ENCODE data around the gene ROR1. TPM values are rescaled to one million over a fixed set of nuclear protein-coding genes. Genes with fewer than 3 reads are reported as not detected.

Gene ROR1
- polyA plus RNA-seq, 1 of the 3 experiments (the other 2 are of a cell fraction), result 4.0 TPM

- TF ChIP-seq SIN3A (IDR thresholded peaks at IDR 0.05; ENCODE audit: borderline replicate concordance, low read depth, low read length) (no peak; the same call in 1 of the 2 replicates), YY1 (IDR thresholded peaks at IDR 0.05; ENCODE audit: low read depth) (no peak), MEF2A (IDR thresholded peaks at IDR 0.05; ENCODE audit: borderline replicate concordance, low read depth) (no peak; the same call in 1 of the 2 replicates), POLR2AphosphoS5 (IDR thresholded peaks at IDR 0.05; ENCODE audit: low read depth, low read length) (peak; percentile 76), MXI1 (IDR thresholded peaks at IDR 0.05; ENCODE audit: low read depth, low read length) (no peak)
- TF ChIP-seq, protein P1, sequence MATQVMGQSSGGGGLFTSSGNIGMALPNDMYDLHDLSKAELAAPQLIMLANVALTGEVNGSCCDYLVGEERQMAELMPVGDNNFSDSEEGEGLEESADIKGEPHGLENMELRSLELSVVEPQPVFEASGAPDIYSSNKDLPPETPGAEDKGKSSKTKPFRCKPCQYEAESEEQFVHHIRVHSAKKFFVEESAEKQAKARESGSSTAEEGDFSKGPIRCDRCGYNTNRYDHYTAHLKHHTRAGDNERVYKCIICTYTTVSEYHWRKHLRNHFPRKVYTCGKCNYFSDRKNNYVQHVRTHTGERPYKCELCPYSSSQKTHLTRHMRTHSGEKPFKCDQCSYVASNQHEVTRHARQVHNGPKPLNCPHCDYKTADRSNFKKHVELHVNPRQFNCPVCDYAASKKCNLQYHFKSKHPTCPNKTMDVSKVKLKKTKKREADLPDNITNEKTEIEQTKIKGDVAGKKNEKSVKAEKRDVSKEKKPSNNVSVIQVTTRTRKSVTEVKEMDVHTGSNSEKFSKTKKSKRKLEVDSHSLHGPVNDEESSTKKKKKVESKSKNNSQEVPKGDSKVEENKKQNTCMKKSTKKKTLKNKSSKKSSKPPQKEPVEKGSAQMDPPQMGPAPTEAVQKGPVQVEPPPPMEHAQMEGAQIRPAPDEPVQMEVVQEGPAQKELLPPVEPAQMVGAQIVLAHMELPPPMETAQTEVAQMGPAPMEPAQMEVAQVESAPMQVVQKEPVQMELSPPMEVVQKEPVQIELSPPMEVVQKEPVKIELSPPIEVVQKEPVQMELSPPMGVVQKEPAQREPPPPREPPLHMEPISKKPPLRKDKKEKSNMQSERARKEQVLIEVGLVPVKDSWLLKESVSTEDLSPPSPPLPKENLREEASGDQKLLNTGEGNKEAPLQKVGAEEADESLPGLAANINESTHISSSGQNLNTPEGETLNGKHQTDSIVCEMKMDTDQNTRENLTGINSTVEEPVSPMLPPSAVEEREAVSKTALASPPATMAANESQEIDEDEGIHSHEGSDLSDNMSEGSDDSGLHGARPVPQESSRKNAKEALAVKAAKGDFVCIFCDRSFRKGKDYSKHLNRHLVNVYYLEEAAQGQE (IDR thresholded peaks at IDR 0.05; ENCODE audit: low read depth, low read length), result 0 out of 2 replicates have a peak, but pooled peaks have one; percentile 28
Observed at GRCh38 chr1:64133036-64133435, 359.2 kb downstream of the ROR1 start (continued).

- Histone ChIP-seq H3K36me3 (replicated peaks in 1 of 2; ENCODE audit: control insufficient read depth in 1 of 2, insufficient read depth in 2 of 2, low read length in 1 of 2) (peaks cover 0 to 14% of the 10 kb centered on the region in 2 experiments), H3F3A (replicated peaks; ENCODE audit: insufficient read depth) (peaks cover 9% of the 10 kb centered on the region), H3K9me3 (no peaks in the 10 kb centered on the region), H3K9ac (no peak overlapping the region), H3K9me2 (no peaks in the 10 kb centered on the region), H3K4me3 (ENCODE audit: low read depth in 2 of 2, low read length in 1 of 2) (no peak overlapping the region), H3K4me2 (no peak overlapping the region), H3K27me3 (ENCODE audit: insufficient read depth) (no peaks in the 10 kb centered on the region), H3K27ac (ENCODE audit: low read depth in 2 of 2, low read length in 1 of 2) (no peak overlapping the region), H3K79me2 (ENCODE audit: insufficient read depth) (no peaks in the 10 kb centered on the region), H4K20me1 (ENCODE audit: insufficient read depth) (no peaks in the 10 kb centered on the region), H2AFZ (ENCODE audit: low read depth) (no peak overlapping the region), H3K4me1 (ENCODE audit: control insufficient read depth in 1 of 2, insufficient read depth in 2 of 2, low read depth in 1 of 2, low read length in 1 of 2) (peaks cover 13 to 24% of the 10 kb centered on the region in 2 experiments)
- POLR2A ChIA-PET, result no interaction called here
- no peak for DNase-seq
- 97% methylated on average over 3 of the region's 3 CpGs for WGBS (ENCODE audit: low lambda C conversion rate)
- CTCF ChIA-PET, result interaction anchor here (0.8 to 5.8 kb wide), 21 partner anchors 9 to 519 kb away, joined by 3 to 61 read pairs (median 8); partner anchors contain the start of gene ROR1
- TF ChIP-seq RAD21 (IDR thresholded peaks at IDR 0.05; ENCODE audit: low read length), result no peak
- TF ChIP-seq FOSL2 (IDR thresholded peaks at IDR 0.05; ENCODE audit: borderline replicate concordance, low read depth), result no peak
- no peak for TF ChIP-seq RCOR1 (IDR thresholded peaks at IDR 0.05; ENCODE audit: low read length)
- TF ChIP-seq RXRA (IDR thresholded peaks at IDR 0.05; ENCODE audit: borderline replicate concordance, low read depth), result no peak
Observed at GRCh38 chr1:64135462-64136223, 361.8 kb downstream of the ROR1 start.

- Histone ChIP-seq H3K79me2 (ENCODE audit: insufficient read depth) (no peaks in the 10 kb centered on the region), H3F3A (replicated peaks; ENCODE audit: insufficient read depth) (peaks cover 9% of the 10 kb centered on the region), H3K4me3 (ENCODE audit: low read depth in 2 of 2, low read length in 1 of 2) (no peak overlapping the region), H3K27ac (ENCODE audit: low read depth in 2 of 2, low read length in 1 of 2) (peak overlapping the region; percentile 39 to 43; a peak in 3 of 4 replicates), H2AFZ (ENCODE audit: low read depth) (no peak overlapping the region), H3K36me3 (replicated peaks in 1 of 2; ENCODE audit: control insufficient read depth in 1 of 2, insufficient read depth in 2 of 2, low read length in 1 of 2) (peaks cover 0 to 20% of the 10 kb centered on the region in 2 experiments), H3K9ac (no peak overlapping the region), H4K20me1 (ENCODE audit: insufficient read depth) (no peaks in the 10 kb centered on the region), H3K9me3 (no peaks in the 10 kb centered on the region), H3K4me1 (ENCODE audit: control insufficient read depth in 1 of 2, insufficient read depth in 2 of 2, low read depth in 1 of 2, low read length in 1 of 2) (peaks cover 13 to 24% of the 10 kb centered on the region in 2 experiments), H3K27me3 (ENCODE audit: insufficient read depth) (no peaks in the 10 kb centered on the region), H3K4me2 (no peak overlapping the region), H3K9me2 (no peaks in the 10 kb centered on the region)
- DNase-seq, result no peak
- 95% methylated on average over 5 of the region's 5 CpGs for WGBS (ENCODE audit: low lambda C conversion rate)
- TF ChIP-seq NFIC (IDR thresholded peaks at IDR 0.05; ENCODE audit: borderline replicate concordance) (no peak), RAD21 (IDR thresholded peaks at IDR 0.05; ENCODE audit: low read length) (no peak), SMC3 (IDR thresholded peaks at IDR 0.05; ENCODE audit: low read depth, low read length) (no peak), FOXM1 (IDR thresholded peaks at IDR 0.05; ENCODE audit: low read depth) (no peak), TAF1 (IDR thresholded peaks at IDR 0.05; ENCODE audit: borderline replicate concordance, low read depth, low read length) (no peak)
- POLR2A ChIA-PET, result no interaction called here
- CTCF ChIA-PET, result interaction anchor here (0.5 to 5.8 kb wide), 56 partner anchors 9 to 519 kb away, joined by 3 to 61 read pairs (median 5); partner anchors contain the start of gene ROR1
Observed at GRCh38 chr1:64136296-64136695, 362.5 kb downstream of the ROR1 start.
